Fibroblast of lung (primary cell): ENCODE measurements around the gene HDDC2.

Experiments
- EZH2 ChIP-seq: IDR thresholded peaks from 2 replicates; pipeline ENCODE4 v1.5.1; 2012; ENCODE audit warnings: low read length, control low read depth, mild to moderate bottlenecking; ENCODE audit errors: missing control alignments
- TF ChIP-seq, protein P1 (sequence below), 2 donors: IDR thresholded peaks in 1 of 2; conservative IDR thresholded peaks in 1 of 2; 1 replicate in 1 of 2; 2 replicates in 1 of 2; pipeline ENCODE4 v1.5.1; 2011 to 2012; ENCODE audit warnings: low read length in 2 of 2, control low read depth in 1 of 2, inconsistent platforms in 1 of 2, low read depth in 1 of 2, mild to moderate bottlenecking in 1 of 2

DNA sequence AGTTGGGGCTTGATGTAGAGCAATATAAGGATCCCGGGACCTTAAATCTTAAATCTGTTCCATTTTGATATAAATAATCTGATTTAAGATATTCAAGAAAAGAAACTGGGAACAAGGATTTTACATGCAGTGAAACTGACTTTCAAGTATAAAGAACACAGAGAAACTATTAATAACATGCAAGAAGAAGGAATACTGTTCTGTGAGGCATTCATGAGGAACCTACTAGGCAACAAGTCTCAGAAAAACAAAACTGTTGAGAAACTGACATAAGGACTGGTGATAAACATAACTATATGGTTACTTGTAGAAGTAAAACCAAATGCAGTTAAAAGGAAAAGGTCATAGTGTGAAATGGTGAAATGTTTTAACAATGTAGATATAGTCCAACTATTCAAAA is 15.8 kb downstream of the HDDC2 start:
- TF ChIP-seq, protein P1, sequence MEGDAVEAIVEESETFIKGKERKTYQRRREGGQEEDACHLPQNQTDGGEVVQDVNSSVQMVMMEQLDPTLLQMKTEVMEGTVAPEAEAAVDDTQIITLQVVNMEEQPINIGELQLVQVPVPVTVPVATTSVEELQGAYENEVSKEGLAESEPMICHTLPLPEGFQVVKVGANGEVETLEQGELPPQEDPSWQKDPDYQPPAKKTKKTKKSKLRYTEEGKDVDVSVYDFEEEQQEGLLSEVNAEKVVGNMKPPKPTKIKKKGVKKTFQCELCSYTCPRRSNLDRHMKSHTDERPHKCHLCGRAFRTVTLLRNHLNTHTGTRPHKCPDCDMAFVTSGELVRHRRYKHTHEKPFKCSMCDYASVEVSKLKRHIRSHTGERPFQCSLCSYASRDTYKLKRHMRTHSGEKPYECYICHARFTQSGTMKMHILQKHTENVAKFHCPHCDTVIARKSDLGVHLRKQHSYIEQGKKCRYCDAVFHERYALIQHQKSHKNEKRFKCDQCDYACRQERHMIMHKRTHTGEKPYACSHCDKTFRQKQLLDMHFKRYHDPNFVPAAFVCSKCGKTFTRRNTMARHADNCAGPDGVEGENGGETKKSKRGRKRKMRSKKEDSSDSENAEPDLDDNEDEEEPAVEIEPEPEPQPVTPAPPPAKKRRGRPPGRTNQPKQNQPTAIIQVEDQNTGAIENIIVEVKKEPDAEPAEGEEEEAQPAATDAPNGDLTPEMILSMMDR (conservative IDR thresholded peaks at IDR 0.05 in 1 of 2, IDR thresholded peaks at IDR 0.05 in 1 of 2; ENCODE audit: low read depth in 1 of 2, low read length in 2 of 2), result no peak
- TF ChIP-seq EZH2, result no peak
